T1000 (cell line): Measurements from ENCODE around the gene DHRS3.
A peak's percentile ranks its signal among the peaks of the same experiment; 100 is the strongest.

Experiments used
- DNase-seq: peaks from one replicate; lab custom pipeline; 2025; ENCODE audit warnings: mixed read lengths; lab: John Stamatoyannopoulos, UW

Gene DHRS3

DNA sequence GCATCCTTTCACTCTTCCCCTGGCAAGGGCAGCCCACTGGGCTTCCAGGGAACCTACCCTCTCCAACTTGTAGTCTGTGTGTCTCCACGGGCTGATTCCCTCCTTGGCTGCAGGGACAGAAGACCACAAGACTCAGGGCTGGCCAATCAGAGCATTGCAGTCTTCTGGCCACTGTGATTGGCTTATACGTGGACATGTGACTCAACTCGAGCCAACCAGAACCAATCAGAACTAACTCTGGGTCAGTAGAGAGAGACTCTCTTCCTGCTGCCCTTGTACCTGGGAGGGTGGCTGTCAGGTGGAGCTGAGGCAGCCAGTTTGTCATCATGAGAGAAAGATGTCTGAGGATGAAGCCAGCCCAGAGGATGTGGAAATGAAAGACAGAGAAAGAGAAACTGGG, 64.0 kb downstream of the DHRS3 start:
- DNase-seq = no peak

DNA sequence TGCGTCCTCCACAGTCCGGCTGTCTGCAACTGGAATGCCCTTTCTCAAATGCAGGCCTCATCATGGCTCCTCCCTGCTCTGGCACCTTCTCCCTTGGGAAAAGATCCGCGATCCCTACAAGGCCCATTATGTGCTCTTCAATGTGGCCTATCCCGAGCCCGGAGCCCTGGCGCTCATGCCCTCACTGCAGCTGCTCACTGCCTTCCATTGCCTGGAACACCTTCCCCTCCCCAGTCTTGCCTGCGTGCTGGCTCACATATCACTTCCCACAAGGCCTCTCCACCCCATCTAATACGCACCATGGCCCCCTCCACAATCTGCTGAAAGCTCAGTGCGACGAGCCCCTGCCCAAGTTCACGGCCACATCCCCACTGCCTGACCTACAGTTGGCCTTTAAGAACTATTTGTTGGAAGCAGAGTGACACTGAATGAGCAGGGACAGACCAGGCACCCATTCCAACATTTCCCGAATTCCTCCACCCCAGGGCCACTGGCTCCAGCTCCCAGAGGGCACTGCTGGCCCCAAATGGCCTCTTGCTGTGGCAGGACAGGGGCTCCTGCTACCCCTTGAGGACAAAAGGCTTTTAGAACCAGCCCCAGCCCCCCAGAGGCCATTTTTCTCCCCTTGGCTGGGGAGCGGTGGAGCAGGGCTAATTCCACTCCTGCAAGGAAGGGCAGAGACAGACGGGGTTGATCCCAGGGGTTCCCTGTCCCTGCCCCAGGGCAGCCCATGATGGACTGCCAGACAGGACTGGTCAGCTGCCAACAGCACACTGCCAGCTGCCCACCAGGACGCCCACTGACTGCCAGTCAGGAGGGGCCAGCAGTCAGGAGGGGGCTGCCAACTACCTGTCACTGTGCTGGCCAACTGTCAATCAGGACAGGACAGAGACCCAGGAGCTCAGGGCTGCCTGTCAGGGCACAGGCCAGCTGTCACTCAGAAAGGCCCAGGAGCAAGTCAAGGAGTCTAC, 64.8 kb downstream of the DHRS3 start:
- DNase-seq = no peak

DNA sequence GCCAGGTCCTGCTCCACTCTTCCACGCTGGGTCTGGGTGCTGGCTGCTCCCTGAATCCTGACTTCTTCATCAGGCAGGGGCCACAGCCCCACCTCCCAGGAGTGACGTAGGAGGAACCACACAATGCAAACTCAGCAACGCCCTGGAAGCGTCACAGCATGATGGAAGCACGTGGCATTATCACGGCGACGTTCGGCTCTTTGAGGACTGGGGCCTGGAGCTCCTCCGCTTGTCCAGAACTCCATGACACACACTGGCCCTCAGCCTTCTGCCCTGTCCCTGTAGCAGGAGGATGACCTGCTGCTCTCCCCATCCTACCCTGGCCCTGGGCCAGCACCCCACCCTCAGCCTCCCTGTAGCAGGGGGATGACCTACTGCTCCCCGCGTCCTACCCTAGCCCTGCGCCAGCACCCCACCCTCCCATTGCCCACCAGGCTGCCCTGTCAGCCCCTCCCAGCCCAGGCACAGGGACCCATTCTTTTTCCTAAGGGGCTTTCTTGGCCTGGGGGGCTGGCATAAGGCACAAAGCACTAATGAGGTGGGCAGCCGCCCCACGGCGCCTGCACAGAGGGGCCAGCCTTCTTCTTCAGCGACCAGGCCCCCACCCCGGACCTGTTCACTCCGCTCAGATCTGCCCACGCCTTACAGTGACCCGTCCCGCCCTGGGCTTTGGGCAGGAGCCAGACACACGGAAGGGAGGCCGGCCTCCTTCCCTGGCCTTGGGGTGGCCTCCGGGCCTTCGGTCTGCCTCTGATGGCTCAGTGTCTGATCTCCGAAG, 65.7 kb downstream of the DHRS3 start:
- no peak for DNase-seq

DNA sequence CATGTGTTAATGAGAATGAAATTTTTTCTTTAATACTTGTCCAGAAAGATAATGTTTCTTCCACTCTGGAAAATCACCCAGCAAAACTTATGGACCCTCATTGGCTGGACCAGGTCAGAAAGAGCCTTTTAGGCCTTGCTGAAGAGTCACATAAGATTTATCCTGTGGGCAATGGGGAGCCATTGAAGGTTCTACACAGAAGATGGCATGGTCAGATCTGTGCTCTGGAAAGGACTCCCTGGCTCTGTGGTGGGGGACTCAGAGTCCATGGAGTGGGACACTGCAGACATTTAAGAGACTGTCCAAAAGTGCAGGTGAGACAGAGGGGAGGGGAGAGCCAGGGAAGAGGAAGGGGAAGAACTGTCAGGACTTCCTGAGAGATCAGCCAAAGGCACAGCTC, 66.4 kb downstream of the DHRS3 start:
- no peak for DNase-seq

DNA sequence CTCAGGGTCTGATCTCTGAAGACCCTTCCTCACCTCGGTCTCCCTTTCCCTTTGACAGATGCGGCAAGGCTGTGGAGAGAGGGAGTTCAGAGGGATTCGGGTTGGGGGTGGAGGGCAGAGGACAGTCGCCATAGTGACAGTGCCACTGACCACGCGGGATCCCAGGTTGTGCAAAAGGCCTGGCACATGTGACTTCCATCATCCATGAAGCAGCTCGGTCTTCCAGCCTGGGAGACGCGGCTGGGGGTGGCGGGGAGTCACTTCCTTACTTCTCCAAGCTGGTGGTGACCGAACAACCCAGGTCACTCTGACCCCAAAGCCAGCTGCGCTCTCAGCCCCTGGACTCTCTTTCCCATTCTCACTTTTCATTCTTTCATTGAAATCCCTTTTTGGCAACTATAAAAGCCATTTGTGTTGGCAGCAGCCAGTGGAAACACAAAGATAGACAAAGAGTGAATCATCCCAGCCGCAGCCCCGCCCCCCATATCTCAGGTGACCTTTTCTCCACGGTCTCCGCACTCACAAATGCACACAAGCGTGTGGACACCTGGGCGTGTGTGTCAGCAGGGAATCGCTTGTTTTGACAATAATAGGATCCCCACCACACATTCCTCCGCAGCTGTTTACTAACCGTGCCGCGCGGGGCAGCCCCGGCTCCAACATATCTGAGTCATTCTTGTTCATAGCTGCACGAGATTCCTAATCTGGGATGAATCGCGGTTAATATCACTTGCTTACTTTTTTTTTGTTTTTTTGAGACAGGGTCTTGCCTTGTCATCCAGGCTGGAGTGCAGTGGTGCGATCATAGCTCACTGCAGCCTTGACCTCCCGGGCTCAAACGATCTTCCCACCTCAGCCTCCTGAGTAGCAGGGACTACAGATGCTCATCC, 68.3 kb downstream of the DHRS3 start:
- DNase-seq = peak; percentile 86

DNA sequence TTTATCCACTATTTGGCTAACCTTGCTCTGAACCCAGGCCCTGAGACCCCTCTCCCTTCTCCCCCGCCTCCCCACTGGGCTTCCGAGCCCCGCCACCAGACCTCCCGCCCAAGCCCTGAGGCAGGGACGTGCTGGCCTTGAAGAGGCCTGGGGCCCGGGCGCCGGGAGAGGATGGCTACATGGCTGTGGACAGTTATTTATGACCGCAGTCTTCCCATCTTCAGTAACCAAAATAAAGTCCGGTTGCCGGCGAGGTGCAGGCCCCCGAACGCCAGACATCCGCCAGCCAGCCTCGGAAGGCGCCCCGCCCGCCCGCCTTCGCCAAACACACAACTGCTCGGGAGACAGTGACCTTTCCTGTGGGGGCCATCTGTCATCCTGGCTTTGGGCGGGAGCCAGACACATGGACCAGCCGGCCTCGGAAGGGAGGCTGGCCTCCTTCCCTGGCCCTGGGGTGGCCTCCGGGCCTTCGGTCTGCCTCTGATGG, 69.0 kb downstream of the DHRS3 start:
- no peak for DNase-seq

DNA sequence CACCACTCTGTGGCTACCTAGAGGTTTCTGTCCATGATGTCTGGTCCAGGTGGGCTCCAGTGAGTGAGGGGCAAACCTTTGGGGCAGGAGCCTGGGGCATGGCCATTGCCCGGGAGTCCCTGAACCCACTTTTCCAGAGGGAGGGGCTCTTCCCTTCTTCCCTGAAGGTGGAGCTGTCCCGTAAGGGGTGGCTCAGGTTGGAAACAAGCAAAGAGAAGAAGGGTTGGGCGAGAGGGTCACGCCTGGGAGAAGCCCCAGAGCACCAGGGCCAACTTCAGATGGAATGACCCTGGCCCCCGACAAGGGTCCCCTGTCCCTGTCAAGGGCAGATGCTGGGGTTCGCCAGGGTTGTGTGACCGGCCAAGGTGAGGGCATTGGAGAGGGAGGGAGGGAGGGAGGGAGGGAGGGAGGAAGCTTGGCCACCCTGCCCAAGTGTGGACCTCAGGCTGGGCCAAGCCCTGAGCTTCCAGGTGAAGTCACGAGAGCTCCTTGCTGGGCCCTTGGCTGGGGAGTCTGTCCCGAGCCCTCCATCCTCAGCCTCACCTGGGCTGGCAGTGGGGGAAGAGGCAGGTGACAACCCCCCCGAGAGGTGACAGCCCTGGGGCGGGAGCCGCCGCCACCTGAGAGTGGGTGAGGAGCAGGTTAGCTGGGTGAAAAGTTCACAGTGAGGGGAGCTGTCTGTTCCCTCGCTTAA, 69.6 kb downstream of the DHRS3 start:
- DNase-seq = no peak

DNA sequence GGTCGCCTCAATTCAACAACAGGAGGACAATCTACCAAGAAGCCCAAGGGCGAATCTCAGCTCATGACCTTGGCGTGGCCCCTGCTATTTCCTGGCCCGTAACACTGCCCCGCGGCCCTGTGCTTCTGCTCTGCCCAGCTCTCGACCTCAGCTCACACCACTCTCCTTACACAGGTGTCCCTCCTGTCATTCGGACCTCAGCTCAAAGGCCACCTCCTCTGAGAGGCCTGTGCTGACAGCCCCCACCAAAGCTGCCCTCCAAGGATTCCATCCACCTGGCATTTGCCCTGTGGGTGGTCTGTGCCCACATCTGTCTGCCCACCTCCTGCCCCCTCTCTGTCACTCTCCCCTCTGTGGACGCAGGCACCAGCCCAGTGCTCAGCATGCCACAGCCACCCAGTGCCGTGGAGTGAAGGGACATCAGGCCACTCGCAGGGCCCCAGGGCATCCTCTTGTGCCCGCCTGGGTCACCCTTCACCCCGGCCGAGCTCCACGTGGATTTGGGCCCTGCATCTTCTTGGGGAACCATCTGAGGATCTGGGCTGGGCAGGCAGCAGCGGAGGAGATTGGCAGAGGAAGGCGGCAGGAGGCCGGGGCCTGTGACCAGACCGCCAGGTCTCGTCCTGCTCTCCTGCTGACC, 70.3 kb downstream of the DHRS3 start:
- no peak for DNase-seq

DNA sequence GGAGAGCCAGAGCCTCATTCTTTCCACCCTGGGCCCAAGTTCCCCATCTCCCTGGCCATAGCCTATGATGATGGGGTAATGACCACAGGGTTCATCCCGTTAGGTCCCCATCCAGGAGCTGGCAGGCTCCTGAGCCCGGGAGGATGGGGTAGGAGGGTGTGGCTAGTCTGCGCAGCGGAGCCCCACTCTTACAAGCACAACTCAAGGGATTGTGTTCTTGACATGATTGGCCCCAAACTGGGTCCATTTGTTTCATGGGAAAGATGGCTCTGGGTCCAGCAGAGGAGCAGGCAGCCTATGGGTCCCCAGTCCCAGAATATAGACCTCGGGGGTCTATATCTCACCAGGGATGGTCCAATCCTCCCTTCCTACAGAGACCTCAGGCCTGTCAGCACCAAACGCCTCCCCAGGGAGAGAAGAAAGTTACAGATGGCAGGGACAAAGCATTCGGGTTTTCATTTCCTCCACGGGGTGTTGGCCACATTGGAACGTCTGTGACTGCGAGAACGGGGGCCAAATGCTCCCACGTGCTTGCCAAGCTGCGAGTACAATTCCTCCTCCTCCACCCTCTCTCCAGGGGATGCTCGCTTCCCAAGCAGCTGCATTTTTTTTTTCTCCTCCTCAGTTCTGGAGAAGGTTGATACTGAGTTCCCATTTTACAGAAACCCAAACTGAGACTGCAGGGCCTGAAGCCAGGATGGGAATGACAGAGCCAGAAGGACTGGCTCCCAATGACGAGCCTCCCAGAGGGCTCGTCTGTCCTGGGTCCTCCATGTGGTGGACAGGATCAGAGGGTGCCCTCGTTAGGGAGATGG, 71.0 kb downstream of the DHRS3 start:
- DNase-seq = no peak

DNA sequence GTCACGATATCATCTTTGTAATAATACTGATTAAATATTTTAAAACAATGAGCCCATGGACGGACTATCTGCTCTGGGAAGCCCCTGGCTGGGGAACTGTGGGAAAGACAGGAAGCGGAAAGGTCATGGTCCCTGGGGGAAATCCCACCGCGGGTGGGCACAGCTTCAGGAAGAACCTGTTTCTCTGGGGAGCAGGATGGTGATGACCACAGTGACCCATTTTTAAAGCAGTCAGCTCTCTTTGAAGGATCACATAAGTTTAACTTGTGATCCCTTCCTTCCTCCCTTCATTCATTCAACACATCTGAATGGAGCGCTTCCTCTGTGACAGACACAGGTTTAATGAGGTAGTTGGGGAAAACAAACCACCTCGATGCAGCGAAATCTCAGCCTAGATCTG, 73.0 kb downstream of the DHRS3 start:
- no peak for DNase-seq

DNA sequence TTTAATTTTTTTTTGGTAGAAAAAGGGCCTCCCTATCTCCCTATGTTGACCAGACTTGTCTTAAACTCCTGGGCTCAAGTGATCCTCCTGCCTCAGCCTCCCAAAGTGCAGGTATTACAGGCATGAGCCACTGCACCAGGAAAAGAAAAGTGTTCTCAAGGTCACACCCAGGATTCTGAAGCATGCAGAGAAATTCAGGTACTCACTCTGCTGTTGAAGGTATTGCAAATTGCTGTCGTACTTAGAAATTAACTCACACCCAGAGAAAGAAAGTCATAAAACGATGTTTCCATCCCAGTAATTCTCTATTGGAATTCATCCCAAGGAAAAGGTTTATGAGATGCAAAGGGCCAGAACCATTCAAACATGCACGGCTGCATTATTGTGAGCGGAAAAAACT, 73.7 kb downstream of the DHRS3 start:
- DNase-seq = no peak

DNA sequence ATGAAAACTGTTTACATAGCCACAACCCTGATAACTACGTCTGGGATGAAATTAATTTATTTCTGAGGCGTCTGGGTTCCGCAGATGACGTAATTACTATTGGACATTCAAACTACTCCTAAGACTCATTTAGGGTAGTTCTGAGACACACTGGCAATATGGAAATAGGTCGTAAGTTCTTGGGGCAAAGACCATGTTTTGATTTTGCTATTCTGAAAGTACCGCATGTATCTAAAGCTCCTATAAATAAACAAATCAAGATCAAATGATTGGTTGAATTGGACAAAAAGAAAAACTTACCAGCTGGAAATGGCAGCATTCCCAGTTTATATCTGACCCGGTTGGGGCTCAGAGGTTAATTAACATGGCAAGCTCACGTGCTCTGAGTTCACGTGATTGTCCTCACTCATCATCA, 74.3 kb downstream of the DHRS3 start:
- DNase-seq = no peak

DNA sequence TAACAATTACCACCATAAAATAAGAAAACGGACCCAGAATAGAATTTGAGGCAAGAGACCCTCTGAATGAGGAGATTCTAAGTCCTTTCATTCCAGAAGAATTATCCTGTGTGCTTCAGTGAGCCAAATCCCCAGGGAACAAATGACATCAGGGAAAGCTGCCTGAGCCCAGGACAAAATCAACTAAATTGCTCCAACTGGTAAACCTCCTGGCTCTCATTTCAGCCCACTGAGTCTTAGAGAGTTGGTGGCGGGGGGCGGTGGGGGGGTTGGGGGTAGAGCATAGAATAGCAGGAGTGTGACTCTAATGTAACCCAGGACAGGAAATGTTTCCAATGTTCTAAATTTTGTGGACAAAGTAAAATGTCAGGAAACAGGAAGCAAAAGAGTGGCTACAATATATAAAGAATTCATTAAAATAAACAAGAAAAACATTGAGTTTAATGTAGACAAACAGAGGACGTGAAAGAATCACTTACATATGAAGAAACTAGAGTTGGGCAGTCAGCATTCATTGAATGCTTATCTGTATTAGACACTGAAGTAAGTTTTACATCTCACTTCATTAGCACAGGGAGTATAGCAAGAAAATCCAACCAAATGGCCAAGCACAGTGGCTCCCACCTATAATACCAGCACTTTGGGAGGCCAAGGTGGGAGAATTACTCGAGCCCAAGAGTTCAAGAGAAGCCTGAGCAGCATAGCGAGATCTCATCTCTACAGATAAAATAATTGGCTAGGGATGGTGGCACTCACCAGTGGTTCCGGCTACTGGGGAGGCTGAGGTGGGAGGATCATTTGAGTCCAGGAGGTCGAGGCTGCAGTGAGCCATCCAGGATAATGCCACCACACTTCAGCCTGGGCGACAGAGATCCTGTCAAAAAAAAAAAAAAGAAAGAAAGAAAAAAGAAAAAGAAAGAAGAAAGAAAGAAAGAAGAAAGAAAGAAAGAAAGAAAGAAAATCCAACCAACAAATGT, 75.1 kb downstream of the DHRS3 start:
- DNase-seq = no peak

DNA sequence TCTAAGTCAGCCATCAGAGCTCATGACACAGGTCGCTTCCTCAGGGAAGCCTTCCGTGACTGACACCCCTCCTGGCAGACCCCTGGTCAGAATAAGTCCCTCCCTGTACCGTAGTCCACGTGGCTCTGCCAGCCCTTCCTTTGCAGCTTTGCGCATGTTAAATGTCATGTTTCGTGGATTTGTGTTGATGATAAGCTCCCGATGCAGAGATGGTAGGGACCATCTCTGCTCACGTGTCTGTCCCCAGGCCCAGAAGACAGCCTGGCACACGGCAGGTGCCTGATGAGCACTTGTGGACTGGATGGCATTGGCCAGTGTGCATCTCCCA, 75.9 kb downstream of the DHRS3 start:
- DNase-seq = no peak

DNA sequence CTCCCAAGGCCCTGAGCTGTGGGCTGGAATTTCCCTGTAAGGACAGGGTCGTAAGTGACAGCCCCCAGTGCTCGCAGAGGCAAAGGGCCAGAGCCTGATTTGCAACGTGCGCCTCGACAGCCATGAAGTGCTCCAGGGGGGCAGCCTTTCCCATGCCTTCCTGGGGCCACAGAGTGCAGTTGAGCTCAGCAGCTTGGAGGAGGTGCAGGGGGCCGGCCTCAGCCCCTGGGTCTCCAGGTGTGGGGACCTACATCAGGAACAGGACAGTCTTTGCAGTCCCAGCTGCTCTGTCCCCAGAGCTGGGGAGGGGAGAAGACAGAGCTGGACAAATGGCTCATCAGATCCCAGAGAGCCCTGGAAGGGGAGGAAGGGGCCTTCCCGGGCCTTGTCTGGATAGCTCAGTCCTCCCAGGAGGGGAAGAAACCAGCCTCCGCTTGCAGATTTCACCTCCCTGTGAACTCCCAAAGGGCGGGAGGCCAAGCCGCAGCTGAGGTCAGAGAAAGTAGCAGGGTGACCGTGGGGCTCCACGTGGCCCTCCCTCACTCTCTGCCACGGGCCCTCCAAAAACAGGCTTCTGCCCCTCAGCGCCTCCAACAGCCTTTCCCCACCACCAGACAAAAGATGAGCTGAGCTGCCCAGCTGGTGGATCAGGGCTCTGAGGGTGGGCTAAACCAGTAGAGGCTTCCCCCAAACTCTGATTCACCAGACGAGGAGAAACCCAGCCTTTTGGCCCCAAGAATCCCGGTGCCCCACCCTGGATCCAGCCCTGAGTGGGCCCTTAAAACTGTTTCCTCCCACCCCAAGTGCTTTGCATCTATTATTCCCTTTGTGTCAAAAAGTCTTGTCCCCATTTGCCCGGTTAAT, 76.5 kb downstream of the DHRS3 start:
- no peak for DNase-seq

DNA sequence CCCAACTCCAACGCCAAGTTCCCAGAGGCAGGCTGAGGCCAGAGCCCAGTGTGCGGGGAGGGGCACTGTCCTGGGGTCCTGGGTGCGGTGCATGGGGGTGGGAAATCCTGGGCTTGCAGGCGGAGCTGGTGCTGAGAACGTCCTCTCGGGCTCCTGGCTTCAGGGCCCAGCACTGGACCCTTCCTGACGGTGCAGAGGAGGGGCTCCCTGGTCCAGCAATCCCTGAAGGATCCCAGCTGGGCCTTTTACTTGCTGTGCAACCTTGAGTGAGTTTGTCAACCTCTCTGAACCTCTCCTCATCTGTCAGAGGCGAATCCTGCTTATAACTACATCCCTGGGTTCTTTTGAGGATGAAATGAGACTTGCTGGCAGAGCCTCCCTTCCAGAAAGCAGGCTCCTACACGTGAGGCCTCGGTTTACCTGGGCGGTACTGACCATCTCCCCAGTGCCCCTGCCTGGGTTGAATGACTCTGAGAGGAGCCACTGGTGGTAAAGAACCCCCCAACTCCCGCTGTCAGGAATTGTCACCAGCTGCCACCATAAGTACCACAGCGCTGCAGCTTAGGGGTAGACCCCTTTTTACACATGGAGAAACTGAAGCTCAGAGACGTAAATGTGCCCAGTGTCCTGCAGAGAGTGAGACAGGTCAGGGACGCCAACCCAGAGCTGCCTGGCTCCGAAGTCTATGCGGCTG, 77.3 kb downstream of the DHRS3 start:
- no peak for DNase-seq
